Measurements from ENCODE around the gene TTC27. TPM values are rescaled to one million over a fixed set of nuclear protein-coding genes. Genes with fewer than 3 reads are reported as not detected.
"Not testable (repeated sequence)": the region's sequence is repeated elsewhere in the genome, so short reads cannot be mapped to it uniquely, and the experiment has no call there.

The TTC27 gene
- total RNA-seq, 1 donor, result 30.0 TPM

DNA sequence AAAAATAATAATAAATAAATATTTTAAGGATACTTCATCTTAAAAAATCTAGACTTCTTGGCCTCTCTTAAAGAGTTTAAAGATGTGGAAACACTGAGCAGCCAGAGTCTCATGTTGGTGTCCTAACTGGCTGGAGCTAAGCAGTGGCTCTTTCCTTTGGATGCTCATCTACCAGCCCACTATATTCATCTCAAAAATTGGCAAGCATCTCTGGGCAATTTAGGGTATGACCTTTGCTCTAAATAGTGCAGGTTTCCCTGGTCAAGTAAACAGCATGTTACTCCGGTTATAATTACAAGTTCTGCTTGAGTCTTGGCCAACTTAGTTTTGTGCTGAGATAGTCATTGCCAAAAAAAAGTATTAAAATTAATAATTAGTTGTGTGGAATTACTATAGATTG is 117.8 kb downstream of the TTC27 start:
- TF ChIP-seq, protein P1, sequence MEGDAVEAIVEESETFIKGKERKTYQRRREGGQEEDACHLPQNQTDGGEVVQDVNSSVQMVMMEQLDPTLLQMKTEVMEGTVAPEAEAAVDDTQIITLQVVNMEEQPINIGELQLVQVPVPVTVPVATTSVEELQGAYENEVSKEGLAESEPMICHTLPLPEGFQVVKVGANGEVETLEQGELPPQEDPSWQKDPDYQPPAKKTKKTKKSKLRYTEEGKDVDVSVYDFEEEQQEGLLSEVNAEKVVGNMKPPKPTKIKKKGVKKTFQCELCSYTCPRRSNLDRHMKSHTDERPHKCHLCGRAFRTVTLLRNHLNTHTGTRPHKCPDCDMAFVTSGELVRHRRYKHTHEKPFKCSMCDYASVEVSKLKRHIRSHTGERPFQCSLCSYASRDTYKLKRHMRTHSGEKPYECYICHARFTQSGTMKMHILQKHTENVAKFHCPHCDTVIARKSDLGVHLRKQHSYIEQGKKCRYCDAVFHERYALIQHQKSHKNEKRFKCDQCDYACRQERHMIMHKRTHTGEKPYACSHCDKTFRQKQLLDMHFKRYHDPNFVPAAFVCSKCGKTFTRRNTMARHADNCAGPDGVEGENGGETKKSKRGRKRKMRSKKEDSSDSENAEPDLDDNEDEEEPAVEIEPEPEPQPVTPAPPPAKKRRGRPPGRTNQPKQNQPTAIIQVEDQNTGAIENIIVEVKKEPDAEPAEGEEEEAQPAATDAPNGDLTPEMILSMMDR (IDR thresholded peaks at IDR 0.05; ENCODE audit: insufficient read depth, low read length), result no peak
- DNase-seq (ENCODE audit: low read depth), result no peak
- H3K4me3 ChIP-seq (ENCODE audit: low read depth, low read length), result no peak overlapping the region

DNA sequence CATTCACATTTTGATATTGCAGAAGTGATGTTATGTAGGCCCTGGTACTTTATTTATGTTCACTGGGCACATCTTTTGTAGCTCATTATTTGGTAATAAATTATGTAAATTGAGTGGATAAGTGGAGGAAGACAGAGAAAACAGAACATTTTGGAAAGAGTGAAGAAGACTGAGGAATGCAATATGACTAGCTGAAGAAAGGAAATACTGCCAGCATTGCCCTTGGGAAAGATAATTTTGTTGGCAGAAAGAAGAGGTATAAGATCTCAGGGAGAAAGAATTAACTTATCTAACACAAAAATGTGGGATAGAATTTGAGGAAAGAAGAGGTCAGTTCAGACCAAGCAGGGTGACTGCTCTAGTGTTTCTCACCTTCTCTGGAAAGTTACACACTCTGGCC is 118.8 kb downstream of the TTC27 start:
- H3K4me3 ChIP-seq (ENCODE audit: low read depth, low read length), result no peak overlapping the region
- TF ChIP-seq, protein P1 (IDR thresholded peaks at IDR 0.05; ENCODE audit: insufficient read depth, low read length), result no peak
- peak; percentile 90 for DNase-seq (ENCODE audit: low read depth)

DNA sequence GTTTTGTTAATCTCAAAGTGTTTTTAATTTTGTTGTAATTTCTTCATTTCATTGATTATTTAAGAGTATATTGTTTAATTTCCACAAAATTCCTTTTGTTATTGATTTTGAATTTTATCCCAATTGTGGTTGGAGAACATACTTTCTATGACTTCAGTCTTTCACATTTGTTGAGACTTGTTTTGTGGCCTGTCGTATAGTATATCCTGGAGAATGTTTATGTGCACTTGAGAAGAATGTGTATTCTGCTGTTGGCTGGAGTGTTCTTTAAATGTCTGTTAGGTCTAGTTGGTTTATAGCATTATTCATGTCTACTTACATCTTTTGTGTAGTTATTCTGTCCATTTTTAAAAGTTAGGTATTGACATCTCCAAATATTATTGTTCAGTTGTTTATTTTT is 120.3 kb downstream of the TTC27 start:
- no peak for DNase-seq (ENCODE audit: low read depth)
- TF ChIP-seq, protein P1 (IDR thresholded peaks at IDR 0.05; ENCODE audit: insufficient read depth, low read length), result no peak

DNA sequence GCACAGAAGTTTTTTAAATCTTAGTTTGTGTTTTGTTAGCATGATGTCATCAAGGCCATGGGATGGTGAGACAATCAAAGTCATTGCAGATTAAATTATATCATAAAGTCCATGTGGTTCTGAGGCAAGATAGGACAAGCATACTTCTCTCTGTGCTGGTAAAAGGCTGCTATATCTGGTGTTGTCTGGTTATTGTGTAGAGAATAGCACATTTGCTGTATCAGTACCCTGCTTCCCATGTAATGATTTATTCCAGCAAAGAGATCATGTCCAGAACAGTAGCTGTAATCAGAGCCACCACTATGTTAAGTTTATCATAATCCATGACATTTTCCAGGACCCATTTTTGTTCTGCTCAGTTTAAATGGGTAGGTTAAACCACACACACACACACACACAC is 123.0 kb downstream of the TTC27 start:
- TF ChIP-seq, protein P1 (IDR thresholded peaks at IDR 0.05; ENCODE audit: insufficient read depth, low read length), result no peak
- no peak for DNase-seq (ENCODE audit: low read depth)
- no peak overlapping the region for H3K4me3 ChIP-seq (ENCODE audit: low read depth, low read length)

More for the DNA sequence above, 120.3 kb downstream of the TTC27 start:
- no peak overlapping the region for H3K4me3 ChIP-seq (ENCODE audit: low read depth, low read length)

DNA sequence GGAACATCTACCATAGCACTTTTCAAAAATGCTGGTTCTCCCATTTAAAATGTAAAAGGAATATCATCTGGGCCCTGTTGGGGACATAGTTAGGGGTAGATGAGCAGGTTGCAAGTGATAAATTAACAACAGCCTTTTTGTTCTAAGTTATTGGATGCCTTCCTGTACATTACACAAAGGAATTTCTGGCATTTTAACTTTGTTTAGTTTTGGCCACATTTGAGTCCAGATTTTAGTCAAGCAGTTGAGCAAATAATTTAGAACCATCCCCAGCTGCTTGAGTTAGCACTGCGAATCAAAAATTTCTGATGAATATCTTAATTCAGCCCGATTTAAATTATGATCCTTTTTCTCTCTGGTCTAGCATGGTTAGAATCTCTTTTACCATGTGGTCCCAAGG is 124.4 kb downstream of the TTC27 start:
- TF ChIP-seq, protein P1 (IDR thresholded peaks at IDR 0.05; ENCODE audit: insufficient read depth, low read length), result no peak
- DNase-seq (ENCODE audit: low read depth), result peak; percentile 73
- no peak overlapping the region for H3K4me3 ChIP-seq (ENCODE audit: low read depth, low read length)

DNA sequence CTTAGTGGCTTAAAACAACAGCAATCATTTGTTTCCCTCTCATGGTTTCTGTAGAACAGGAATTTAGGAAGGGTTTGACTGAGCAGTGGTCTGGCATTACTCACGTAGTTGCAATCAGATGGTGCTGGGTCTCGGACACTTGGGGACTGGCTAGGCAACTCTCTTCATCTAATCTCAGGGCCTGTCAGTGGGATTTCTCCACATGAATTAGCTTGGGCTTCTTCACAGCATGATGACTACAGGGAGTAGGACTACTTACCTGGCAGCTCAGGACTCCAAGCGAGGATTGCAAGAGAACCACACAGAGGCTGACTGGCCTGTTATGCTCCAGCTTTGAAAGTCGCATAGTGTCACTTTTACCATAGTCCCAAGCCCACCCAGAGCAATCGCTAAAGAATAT is 125.1 kb downstream of the TTC27 start:
- no peak for DNase-seq (ENCODE audit: low read depth)
- TF ChIP-seq, protein P1 (IDR thresholded peaks at IDR 0.05; ENCODE audit: insufficient read depth, low read length), result no peak
- no peak overlapping the region for H3K4me3 ChIP-seq (ENCODE audit: low read depth, low read length)

DNA sequence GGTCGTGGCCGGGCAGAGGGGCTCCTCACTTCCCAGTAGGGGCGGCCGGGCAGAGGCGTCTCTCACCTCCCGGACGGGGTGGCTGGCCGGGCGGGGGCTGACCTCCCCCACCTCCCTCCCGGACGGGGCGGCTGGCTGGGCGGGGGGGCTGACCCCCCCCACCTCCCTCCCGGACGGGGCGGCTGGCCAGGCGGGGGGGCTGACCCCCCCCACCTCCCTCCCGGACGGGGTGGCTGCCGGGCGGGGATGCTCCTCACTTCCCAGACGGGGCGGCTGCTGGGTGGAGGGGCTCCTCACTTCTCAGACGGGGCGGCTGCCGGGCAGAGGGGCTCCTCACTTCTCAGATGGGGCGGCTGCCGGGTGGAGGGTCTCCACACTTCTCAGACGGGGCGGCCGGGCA is 126.8 kb downstream of the TTC27 start:
- not testable (repeated sequence) for H3K4me3 ChIP-seq (ENCODE audit: low read depth, low read length); DNase-seq (ENCODE audit: low read depth)
